Smooth muscle cell of trachea (primary cell): ENCODE data around the gene FEZ2. TPM values are rescaled to one million over a fixed set of nuclear protein-coding genes. Genes with fewer than 3 reads are reported as not detected.

Experiments
- total RNA-seq: library from RNA; depleted of rRNA; stranded (reverse); fragments of >200 nt; gene quantifications from 2 replicates; pipeline ENCODE4 v1.2.1, GENCODE V29; 2014

Gene FEZ2, protein sequence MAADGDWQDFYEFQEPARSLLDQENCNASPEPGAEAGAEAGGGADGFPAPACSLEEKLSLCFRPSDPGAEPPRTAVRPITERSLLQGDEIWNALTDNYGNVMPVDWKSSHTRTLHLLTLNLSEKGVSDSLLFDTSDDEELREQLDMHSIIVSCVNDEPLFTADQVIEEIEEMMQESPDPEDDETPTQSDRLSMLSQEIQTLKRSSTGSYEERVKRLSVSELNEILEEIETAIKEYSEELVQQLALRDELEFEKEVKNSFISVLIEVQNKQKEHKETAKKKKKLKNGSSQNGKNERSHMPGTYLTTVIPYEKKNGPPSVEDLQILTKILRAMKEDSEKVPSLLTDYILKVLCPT
- 56.9 and 60.2 TPM in 2 replicates for total RNA-seq

GRCh38 chr2:36597532-36598377 lies at the start of gene FEZ2:
FEZ2 (minus strand) TSS chr2:36598168; CDS start chr2:36598142, 26 bp downstream.

Other genes with a start within 250 kb of the FEZ2 start
- 98.5 and 259 TPM in 2 replicates for gene CRIM1, start 242.4 kb downstream of the FEZ2 start, total RNA-seq
- gene VIT, start 98.5 kb upstream of the FEZ2 start, total RNA-seq: 1.2 and 2.3 TPM in 2 replicates